ENCODE results near the gene CHADL. TPM values are rescaled to one million over a fixed set of nuclear protein-coding genes. Genes with fewer than 3 reads are reported as not detected.

CHADL gene
- total and polyA plus RNA-seq, 2 of the 8 experiments (the other 6 are each of a cell fraction or from before 2014, with no cell fraction given): 0.78 to 1.4 TPM

- no peak overlapping the region for H2AFZ ChIP-seq (ENCODE audit: low read length)
- WGBS, 2 experiments (ENCODE audit: extremely low coverage in 1 of 2, insufficient coverage in 1 of 2, insufficient read length in 1 of 2, insufficient replicate concordance in 2 of 2, low coverage in 1 of 2, low lambda C conversion rate in 2 of 2, missing lambda C conversion rate in 1 of 2): 92% methylated on average over 15 of the region's 15 CpGs; no CpG with 5 or more reads in 1 of the 2 experiments
- H3K4ac ChIP-seq (replicated peaks; ENCODE audit: insufficient read length, low read depth, low read length): peak overlapping the region; percentile 36
- H2BK120ac ChIP-seq (replicated peaks; ENCODE audit: low read depth, low read length): no peak overlapping the region
- no peak overlapping the region for H4K91ac ChIP-seq (replicated peaks; ENCODE audit: insufficient read length, low read length)
- H3K4me3 ChIP-seq (ENCODE audit: extremely low read depth in 1 of 4, insufficient read depth in 2 of 4, low read depth in 3 of 4, low read length in 4 of 4): no peak overlapping the region
- no peaks in the 10 kb centered on the region; the same call in 1 of the 2 replicates for H3K79me1 ChIP-seq (ENCODE audit: low read depth, low read length)
- H4K8ac ChIP-seq (ENCODE audit: extremely low read depth, insufficient read depth, low read length): no peak overlapping the region
- H2BK5ac ChIP-seq (ENCODE audit: low read depth, low read length): peak overlapping the region; percentile 67; the same call in 1 of the 2 replicates
- no peaks in the 10 kb centered on the region for H3K9me3 ChIP-seq (ENCODE audit: insufficient read depth in 2 of 2, low read depth in 1 of 2, low read length in 1 of 2)
- peaks cover 0 to 5% (median 4%) of the 10 kb centered on the region in 4 experiments; a peak in 5 of 7 replicates for H3K4me1 ChIP-seq (replicated peaks in 1 of 4; ENCODE audit: control insufficient read depth in 3 of 4, insufficient read depth in 4 of 4, low read length in 3 of 4)
- H2BK20ac ChIP-seq (ENCODE audit: low read length): no peak overlapping the region; the same call in 1 of the 2 replicates
- peaks cover 18 to 38% (median 21%) of the 10 kb centered on the region in 4 experiments for H3K36me3 ChIP-seq (ENCODE audit: control insufficient read depth in 2 of 4, insufficient read depth in 4 of 4, low read length in 3 of 4)
- H2BK15ac ChIP-seq (ENCODE audit: low read length): no peak overlapping the region; the same call in 1 of the 2 replicates
- H3K27ac ChIP-seq (ENCODE audit: low read depth, low read length): no peak overlapping the region
- H3K23ac ChIP-seq (ENCODE audit: insufficient read length): no peak overlapping the region
- H3K27me3 ChIP-seq (replicated peaks in 1 of 4; ENCODE audit: control insufficient read depth in 3 of 4, extremely low read depth in 1 of 4, insufficient read depth in 3 of 4, low read length in 3 of 4): no peaks in the 10 kb centered on the region
- H3K23me2 ChIP-seq (ENCODE audit: low read depth, low read length): no peaks in the 10 kb centered on the region
- no peak overlapping the region for H3K4me2 ChIP-seq (ENCODE audit: insufficient read depth in 1 of 2, low read depth in 2 of 2, low read length in 2 of 2)
- ChIA-PET CTCF (ENCODE audit: partially characterized antibody) (interaction anchor here (1.3 to 3.0 kb wide), 5 partner anchors 9 to 56 kb away, joined by 4 to 17 read pairs (median 9); no protein-coding TSS in a partner anchor), POLR2A (ENCODE audit: partially characterized antibody) (interaction anchor here (1.0 to 3.0 kb wide), 9 partner anchors 12 to 63 kb away, joined by 3 to 30 read pairs (median 7); partner anchors contain the start of gene CHADL)
- H4K20me1 ChIP-seq (replicated peaks in 1 of 2; ENCODE audit: control insufficient read depth in 1 of 2, insufficient read depth in 2 of 2, low read length in 2 of 2): peaks cover 3 to 8% of the 10 kb centered on the region in 2 experiments
- peak overlapping the region; percentile 19; the same call in 1 of the 2 replicates for H3K18ac ChIP-seq (ENCODE audit: extremely low read depth, low read length)
- no peak overlapping the region for H2BK12ac ChIP-seq (ENCODE audit: low read depth, low read length)
- H3K14ac ChIP-seq (ENCODE audit: insufficient read length): no peak overlapping the region
- TF ChIP-seq JUN (IDR thresholded peaks at IDR 0.05; ENCODE audit: low read depth, low read length) (no peak), PHF8 (conservative IDR thresholded peaks at IDR 0.05; ENCODE audit: low read depth, low read length) (no peak), MAX (IDR thresholded peaks at IDR 0.05) (peak; percentile 81), SIX5 (IDR thresholded peaks at IDR 0.05; ENCODE audit: low read depth, low read length) (no peak), POLR2A (IDR thresholded peaks at IDR 0.05; ENCODE audit: control extremely low read depth in 1 of 2, low read depth in 2 of 2, low read length in 2 of 2) (0 out of 3 replicates have a peak, but pooled peaks of 1 of the 2 experiments have one; percentile 23), POLR2AphosphoS5 (IDR thresholded peaks at IDR 0.05; ENCODE audit: low read depth, low read length) (peak; percentile 84; the same call in 1 of the 2 replicates), FOSL1 (IDR thresholded peaks at IDR 0.05; ENCODE audit: insufficient read depth, low read depth, low read length) (no peak)
- TF ChIP-seq, protein P1, sequence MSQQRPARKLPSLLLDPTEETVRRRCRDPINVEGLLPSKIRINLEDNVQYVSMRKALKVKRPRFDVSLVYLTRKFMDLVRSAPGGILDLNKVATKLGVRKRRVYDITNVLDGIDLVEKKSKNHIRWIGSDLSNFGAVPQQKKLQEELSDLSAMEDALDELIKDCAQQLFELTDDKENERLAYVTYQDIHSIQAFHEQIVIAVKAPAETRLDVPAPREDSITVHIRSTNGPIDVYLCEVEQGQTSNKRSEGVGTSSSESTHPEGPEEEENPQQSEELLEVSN (IDR thresholded peaks at IDR 0.05): peak; percentile 69; the same call in 1 of the 2 replicates
- no peak for FAIRE-seq
- H3K9ac ChIP-seq (replicated peaks in 1 of 4; ENCODE audit: extremely low read depth in 1 of 4, low read depth in 3 of 4, low read length in 3 of 4): no peak overlapping the region
- H2AK5ac ChIP-seq (ENCODE audit: low read depth, low read length): no peak overlapping the region; the same call in 1 of the 2 replicates
- DNase-seq (ENCODE audit: low read depth in 1 of 2, low spot score in 2 of 2): no peak
- no peak overlapping the region for H4K5ac ChIP-seq (ENCODE audit: insufficient read length, low read depth, low read length)
- H3K56ac ChIP-seq (replicated peaks; ENCODE audit: insufficient read length, low read depth, low read length): no peak overlapping the region
- no peaks in the 10 kb centered on the region for H3K79me2 ChIP-seq (ENCODE audit: control insufficient read depth in 1 of 2, insufficient read depth in 2 of 2, low read length in 2 of 2)
Measured at GRCh38 chr22:41181349-41182241, 59.1 kb downstream of the CHADL start.
